GM19043 (cell line): ENCODE data around the gene DPH6.

Source experiments
- ATAC-seq: cut with Tn5 transposase; IDR thresholded peaks from one replicate; pipeline ENCODE4 v1.9.1; 2021; ENCODE audit warnings: low read depth; ENCODE audit not compliant: unreplicated experiment

Gene DPH6

DNA sequence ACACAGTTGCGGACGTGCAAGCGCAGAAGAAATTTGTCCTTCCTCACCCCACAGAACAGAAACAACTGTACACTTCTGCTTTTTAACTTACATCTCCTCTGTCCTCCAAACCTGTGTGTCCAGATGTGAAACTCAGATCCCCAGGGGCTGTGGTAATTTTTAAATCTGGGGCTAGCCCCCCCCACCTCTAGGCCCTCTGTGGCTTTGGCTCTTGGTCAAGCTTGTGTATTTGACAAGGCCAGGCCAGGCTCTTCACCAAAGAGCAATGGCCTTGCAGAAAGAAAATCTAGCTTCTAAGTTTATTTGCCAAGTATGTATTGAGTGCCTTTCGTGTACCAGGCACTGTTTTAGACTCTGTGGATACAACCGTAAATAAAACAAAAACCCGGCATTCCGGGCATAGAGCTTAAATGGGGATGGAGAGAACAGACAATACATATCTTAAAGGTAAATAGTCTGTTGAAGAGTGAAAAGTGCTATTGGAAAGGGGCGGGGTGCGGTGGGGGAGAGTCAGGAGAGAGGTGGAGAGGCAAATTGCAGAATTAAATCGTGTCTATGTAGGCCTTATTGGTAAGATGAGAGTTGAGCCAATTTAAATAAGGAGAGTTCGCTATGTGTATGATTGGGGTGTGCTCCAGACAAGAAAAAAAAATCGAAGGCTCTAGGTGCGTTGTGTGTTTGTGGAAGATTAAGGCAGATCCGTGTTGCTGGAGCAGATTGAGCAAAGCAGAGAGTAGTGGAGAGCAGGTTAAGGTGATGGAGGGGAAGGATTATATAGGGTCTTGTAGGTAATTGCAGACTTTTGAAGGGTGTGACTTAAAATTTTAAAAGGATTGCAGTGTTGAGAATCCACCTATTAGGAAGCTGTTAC lies 781 bp upstream of the DPH6 start:
- ATAC-seq: peak; percentile 24

GRCh38 chr15:35545316-35545823 lies 595 bp downstream of the DPH6 start:
- peak; percentile 13 for ATAC-seq

DNA sequence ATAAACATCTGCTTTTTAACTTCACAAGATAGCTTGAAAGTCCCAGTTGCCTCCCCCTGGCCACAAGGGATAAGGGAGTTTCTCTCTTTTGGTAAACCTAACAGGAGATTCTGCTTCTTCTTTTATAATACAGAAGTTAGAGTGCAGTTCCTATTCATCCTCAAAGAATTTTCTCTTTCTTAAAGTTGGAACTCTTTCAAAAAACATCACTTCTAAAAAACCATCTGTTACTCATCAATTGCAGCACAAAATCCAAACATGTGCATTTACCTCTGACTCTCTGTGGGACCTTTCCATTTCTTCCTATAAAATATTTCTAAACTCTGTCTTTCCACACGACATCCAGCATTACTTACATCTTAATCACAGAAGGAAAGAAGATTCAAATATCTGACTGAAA lies 5.1 kb downstream of the DPH6 start:
- ATAC-seq: no peak

DNA sequence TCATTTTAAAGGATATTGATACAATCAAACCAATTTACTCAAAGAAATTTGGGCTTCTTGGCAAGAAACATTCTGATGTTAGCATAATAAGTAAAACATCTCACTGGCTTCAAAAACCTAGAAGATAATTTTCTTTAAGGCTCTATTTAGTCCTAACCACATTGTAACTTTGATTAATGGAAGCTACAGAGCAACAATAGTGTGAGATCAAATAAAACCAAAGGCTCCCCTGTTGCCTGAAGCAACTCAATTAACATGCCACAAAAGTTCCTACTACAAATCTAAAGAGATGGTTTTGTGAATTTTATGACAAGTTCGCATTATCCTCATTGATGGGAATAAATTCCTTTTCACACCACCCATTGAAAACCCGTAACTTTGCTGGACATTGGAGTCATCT lies 5.9 kb downstream of the DPH6 start:
- no peak for ATAC-seq

GRCh38 chr15:35535365-35535916 lies 10.5 kb downstream of the DPH6 start:
- no peak for ATAC-seq

DNA sequence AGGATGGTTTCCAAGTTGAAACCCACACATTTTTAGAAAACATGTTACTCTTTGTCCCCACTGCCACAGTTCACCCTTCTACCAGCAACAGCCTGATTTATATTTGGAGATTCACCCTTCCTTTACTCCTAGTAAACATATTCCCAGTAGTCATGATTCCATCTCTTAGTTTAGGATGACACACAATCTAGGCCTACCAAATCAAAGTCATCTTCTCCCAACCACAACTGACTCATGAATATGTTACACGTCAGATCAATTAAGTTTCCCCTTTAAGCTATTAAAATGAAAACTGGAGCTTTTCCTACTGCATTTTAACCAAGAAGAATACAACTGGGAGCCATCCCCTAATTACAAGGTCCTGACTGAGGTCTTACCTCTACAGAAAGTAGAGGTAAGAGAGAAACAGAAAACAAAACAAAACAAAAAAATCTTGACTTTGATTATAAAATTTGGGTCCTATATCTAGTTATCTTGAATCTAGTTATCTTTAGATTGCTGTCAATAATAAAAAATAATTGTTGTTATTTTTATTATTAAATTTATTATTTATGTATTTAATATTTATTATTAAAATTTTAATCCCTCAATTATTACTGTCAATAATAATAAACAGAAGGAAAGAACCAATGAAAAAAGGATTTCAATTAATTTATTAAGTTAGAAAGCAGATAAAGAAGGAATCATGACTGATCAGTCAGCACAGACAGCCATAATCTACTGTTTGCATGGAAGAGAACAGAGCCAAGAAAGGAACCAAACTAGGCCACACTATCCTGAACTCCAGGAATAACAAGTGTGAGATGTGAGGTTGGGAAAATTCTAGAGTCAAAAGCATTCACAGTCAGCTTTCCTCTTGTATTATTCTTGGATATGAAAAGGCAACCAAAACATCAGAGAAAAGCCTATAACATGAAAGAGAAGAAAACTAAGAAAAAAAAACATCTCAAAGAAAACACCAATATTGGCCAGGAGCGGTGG lies 12.5 kb downstream of the DPH6 start:
- ATAC-seq: no peak

DNA sequence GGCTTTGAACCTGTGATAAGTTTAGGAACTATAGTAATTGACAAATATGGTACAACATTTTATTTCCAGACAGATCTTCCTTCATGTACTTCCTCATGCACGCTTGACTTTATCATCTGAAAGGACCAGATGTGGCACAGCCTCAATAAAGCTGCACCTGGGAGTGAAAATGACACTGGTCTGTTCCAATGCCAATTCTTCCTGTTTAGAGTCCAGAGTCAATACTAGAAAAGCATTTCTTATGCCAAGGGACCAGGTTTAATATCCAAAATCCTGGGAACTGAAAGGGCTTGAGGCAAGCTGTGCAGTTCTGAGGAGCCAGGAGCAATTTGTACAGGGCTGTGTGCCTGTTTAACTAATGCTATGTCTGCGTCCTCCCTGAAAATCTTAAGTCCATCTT lies 15.3 kb downstream of the DPH6 start:
- ATAC-seq: no peak

DNA sequence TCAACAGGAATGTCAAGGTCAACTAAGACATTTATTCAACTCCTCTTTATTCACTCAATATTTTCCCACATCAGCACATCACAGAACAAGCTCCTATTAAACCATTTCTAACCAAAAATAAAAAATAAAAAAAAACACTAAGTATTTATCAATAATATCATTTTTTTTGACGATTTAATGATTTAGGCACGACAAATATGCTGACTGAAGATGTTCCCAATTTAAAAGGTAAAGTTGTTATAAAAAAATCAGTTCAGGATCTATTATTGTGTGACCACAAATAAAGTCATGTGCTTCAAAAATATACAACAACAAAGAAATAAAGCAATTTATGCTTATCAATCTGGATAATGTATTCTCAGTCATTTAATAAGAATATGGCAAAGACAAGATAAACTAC lies 16.2 kb downstream of the DPH6 start:
- ATAC-seq: no peak

GRCh38 chr15:35522061-35522460 lies 23.9 kb downstream of the DPH6 start:
- ATAC-seq: no peak

- ATAC-seq: peak; percentile 72
Measured at GRCh38 chr15:35519541-35520149, 26.3 kb downstream of the DPH6 start.

DNA sequence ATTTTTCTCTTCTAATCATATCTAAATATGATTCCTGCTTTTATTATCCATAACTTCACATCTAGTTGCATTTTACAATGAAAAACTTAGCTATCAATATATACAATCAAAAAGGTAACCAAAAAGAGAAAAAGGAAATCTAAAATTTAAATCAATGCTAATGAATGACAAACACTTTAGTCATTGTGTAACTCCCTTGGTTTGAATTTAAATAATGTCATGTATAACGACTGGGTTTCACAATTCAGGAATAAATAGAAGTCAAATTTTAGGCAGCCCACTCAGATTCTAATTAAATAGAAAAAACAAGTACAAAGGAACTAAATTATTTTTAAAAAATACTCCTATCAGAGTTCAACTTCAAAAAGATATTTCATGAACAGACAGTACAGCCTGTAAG lies 26.9 kb downstream of the DPH6 start:
- no peak for ATAC-seq

- ATAC-seq: no peak
Measured at GRCh38 chr15:35514759-35515158, 31.2 kb downstream of the DPH6 start.

GRCh38 chr15:35507932-35508638 lies 37.9 kb downstream of the DPH6 start:
- no peak for ATAC-seq

DNA sequence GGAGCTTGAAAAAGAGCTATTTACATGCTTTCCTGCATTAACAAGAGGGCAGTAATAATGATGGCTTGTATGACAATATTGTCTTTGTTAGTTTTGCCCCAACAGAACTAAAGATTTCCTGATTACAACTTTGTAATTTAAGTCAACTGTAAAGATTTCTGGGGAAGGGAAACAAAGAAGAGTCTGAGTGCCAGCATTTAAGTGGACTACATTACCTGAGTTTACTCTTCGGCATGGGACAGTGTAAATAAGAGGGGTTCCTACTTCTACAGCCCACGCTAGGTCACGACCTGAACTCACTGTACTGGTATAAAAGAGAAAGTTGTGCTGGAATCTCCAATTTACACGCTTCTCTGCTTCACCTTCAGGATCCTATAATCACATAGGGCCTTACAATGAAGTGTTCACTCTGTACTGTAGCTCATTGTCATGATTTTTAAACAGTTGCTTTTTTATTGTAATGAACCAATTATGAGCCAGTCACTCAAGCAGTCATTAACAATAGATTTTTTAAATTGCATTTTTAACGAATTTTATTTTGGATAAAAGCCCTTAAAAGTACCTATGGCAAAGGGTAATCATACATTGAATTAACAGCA lies 39.6 kb downstream of the DPH6 start:
- no peak for ATAC-seq

DNA sequence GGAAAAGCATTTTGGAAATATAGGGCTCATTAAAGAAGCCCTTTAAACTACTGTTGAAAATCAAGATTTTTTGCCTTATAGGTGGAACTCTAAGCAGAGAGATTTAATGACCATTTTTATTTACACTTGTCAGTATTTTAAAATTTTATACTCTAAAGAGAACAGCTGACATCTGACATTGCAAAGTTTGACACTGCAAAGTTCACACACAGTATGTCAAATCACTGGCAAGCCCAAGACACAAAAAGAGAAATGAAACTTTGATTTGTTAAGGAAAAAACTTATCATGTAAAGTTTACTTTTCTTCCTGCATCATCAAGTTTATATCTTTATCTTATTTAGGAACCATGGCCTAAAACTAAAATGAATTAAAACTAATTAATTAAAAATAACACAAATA lies 40.2 kb downstream of the DPH6 start:
- no peak for ATAC-seq

DNA sequence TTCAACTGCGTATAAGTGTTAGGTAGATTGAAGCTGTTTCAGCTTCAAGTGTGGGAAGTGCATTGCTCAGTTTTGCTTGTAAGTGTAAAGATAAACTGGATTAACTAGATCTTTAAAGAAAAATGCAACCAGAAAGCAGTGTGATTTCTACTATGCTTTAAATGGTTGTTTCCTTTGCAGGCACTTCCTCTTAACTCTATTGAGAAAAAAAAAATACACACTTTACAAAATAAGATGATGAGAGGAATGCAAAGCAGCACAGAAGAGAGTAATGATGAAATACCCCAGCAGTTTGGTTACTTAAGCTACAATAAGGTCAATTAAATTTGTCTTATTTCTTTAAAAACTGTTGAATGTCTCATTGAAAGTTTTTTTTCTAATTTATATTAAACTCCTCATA lies 40.8 kb downstream of the DPH6 start:
- no peak for ATAC-seq

DNA sequence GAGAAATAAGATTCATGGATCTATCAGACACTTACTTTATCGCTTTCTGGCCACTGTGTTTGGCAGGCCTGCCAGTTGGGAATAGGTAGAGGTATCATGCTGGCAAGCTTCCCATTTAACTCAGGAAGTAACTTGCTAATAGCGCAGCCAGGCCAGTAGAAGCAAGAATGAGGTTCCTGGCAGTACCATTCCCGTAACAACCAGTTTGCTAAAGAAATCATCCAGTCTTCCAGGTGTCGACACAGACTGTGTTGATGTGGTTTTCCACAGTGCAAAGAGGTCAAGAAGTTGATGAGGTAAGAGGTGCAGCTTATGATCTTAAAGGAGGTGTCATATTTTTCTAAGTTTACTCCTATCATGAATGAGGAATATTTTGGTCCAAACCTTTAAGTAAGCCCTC lies 46.2 kb downstream of the DPH6 start:
- ATAC-seq: no peak

DNA sequence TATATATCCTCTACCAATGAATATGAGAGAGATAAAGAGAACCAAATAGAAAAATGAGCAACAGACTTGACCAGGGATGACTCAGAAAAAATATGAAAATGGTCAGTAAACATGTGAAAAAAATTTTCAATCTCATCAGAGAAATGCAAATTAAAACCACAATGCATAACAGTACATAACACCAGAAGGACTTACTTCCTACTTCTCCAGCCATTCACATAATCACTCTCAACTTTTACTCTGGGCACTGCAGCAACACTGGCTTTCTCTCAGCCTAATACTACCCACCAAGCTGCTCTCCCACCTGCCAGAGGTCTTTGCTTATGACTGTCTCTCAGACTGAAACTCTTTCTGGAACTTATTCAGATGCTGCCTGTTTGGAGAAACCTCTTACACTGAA lies 49.4 kb downstream of the DPH6 start:
- peak; percentile 98 for ATAC-seq

- no peak for ATAC-seq
Measured at GRCh38 chr15:35495080-35495479, 50.9 kb downstream of the DPH6 start.

GRCh38 chr15:35491999-35492398 lies 54.0 kb downstream of the DPH6 start:
- no peak for ATAC-seq
